Right atrium auricular region (tissue), 2 donors: ENCODE measurements around the gene CYP8B1. TPM values are rescaled to one million over a fixed set of nuclear protein-coding genes. Genes with fewer than 3 reads are reported as not detected.

Experiments used
- DNase-seq: peaks from one replicate; pipeline ENCODE4 v3.0.0-alpha.2; 2019; ENCODE audit warnings: low spot score
- H3K27ac ChIP-seq, 2 donors: fragments of 200-600 bp; sonication (generic); 1 replicate in 1 of 2; 2 replicates in 1 of 2; pipeline ENCODE4 v1.5.1; 2016 to 2019
- H3K27me3 ChIP-seq, 2 donors: fragments of 200-600 bp; sonication (generic); one replicate each; pipeline versions ENCODE4 v1.5.1 to v1.6.0; 2017 to 2019
- H3K36me3 ChIP-seq: fragments of 200-600 bp; sonication (generic); one replicate; pipeline ENCODE4 v1.5.1; 2016
- H3K4me1 ChIP-seq, 2 donors: fragments of 200-600 bp; sonication (generic); one replicate each; pipeline versions ENCODE4 v1.5.1 to v1.6.0; 2017 to 2019
- H3K4me3 ChIP-seq, 2 donors: fragments of 200-600 bp; sonication (generic); 1 replicate in 1 of 2; 2 replicates in 1 of 2; pipeline ENCODE4 v1.5.1; 2017 to 2019; ENCODE audit warnings: mild to moderate bottlenecking in 1 of 2, moderate library complexity in 1 of 2
- H3K9me3 ChIP-seq, 2 donors: fragments of 200-600 bp; sonication (generic); one replicate each; pipeline ENCODE4 v1.5.1; 2019
- total RNA-seq, 2 donors: library from RNA; depleted of rRNA; stranded (reverse); fragments of >200 nt; gene quantifications; one replicate each; pipeline ENCODE4 v1.1.0, GENCODE V29; 2016
- TF ChIP-seq, protein P1 (sequence below), 2 donors: fragments of 200-600 bp; sonication (generic); IDR thresholded peaks; one replicate each; pipeline ENCODE4 v1.5.1; 2019; ENCODE audit warnings: antibody characterized with exemption in 2 of 2

The CYP8B1 gene
- total RNA-seq, 2 donors from 2014 or later, result not detected

DNA sequence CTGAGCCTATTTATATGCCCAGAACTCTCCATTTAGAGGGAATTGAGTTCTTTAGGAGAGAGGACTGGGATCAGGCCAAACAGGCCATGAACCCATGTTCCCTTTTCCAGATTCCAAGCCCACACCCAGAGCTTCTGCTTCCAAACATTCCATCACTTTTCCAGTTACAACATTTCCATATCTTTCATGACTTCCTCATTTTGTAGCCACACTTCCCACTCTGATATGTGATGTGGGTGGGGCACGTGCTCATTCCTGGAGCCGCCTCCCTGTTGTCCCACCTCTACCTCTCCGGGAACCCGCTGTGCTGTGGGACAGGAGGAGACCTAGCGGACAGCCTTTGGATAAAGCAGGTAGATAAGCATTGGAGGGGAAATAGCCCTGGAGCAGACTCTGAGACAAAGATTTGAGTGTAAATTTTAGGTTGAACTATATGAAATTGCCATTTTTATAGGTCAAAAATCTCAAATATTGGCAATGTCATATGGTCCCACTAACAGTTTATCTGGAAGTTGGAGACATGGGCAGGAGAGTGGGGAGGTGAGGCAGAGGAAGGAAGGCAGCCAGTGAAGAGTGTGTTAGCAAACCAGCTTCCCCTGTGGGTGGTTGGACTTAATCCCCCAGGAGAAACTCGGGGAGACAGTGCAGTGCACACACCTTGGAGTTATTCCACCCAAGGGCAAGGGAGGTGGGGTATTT, 31.8 kb downstream of the CYP8B1 start:
- TF ChIP-seq, protein P1, sequence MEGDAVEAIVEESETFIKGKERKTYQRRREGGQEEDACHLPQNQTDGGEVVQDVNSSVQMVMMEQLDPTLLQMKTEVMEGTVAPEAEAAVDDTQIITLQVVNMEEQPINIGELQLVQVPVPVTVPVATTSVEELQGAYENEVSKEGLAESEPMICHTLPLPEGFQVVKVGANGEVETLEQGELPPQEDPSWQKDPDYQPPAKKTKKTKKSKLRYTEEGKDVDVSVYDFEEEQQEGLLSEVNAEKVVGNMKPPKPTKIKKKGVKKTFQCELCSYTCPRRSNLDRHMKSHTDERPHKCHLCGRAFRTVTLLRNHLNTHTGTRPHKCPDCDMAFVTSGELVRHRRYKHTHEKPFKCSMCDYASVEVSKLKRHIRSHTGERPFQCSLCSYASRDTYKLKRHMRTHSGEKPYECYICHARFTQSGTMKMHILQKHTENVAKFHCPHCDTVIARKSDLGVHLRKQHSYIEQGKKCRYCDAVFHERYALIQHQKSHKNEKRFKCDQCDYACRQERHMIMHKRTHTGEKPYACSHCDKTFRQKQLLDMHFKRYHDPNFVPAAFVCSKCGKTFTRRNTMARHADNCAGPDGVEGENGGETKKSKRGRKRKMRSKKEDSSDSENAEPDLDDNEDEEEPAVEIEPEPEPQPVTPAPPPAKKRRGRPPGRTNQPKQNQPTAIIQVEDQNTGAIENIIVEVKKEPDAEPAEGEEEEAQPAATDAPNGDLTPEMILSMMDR (IDR thresholded peaks at IDR 0.05), result no peak
- H3K9me3 ChIP-seq, result no peaks in the 10 kb centered on the region
- H3K27ac ChIP-seq, result peak overlapping the region; percentile 54 to 81
- no peak overlapping the region for H3K4me3 ChIP-seq
- H3K27me3 ChIP-seq, result no peaks in the 10 kb centered on the region
- DNase-seq, result peak; percentile 71
- peaks cover 0 to 62% of the 10 kb centered on the region in 2 donors for H3K4me1 ChIP-seq
- no peaks in the 10 kb centered on the region for H3K36me3 ChIP-seq

DNA sequence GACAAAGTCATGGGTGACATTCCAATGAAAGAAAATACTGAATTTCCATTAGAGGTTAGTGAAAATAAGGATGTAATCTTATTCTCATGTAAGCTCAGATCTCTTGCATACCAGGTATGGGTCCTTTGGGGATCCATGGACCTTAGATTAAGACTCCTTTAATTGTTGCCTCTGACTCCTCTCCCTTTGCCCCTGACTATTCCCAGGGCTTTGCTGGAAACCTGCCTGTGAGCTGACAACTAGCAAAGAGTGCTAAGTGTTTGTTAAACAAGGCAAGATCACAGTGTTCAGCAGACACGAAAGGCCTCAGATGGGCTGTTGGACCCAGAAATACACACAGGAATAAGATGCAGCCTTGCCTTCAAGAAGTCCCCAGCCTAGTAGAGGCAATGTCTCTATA, 34.3 kb downstream of the CYP8B1 start:
- no peaks in the 10 kb centered on the region for H3K36me3 ChIP-seq

DNA sequence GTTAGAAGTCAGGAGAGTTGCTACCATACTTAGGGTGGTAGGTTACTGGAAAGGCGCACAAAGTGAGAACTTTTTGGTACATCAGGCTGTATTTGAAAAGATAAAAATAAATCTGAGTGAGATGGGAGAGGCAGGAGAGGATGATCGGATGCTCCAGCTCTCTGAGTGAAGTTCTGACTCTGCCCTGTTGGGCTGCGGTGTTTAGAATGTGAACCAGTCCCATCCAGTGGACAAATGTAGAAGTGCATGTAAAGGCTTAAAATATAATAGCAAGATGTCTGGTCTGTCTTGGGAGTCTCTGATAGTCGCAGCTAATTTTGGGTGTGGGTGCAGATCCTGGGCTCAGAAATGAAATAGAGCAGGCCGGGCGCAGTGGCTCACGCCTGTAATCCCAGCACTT, 36.1 kb downstream of the CYP8B1 start:
- Histone ChIP-seq H3K4me3 (no peak overlapping the region), H3K36me3 (no peaks in the 10 kb centered on the region), H3K27ac (no peak overlapping the region), H3K4me1 (peaks cover 0 to 38% of the 10 kb centered on the region in 2 donors), H3K9me3 (no peaks in the 10 kb centered on the region), H3K27me3 (no peaks in the 10 kb centered on the region)
- TF ChIP-seq, protein P1 (IDR thresholded peaks at IDR 0.05), result peak; percentile 79 to 80
- no peak for DNase-seq

More for the DNA sequence above, 34.3 kb downstream of the CYP8B1 start:
- H3K4me3 ChIP-seq, result no peak overlapping the region
- H3K9me3 ChIP-seq, result no peaks in the 10 kb centered on the region
- H3K4me1 ChIP-seq, result peaks cover 0 to 47% of the 10 kb centered on the region in 2 donors
- no peak for DNase-seq
- H3K27ac ChIP-seq, result peak overlapping the region; percentile 32 to 54
- TF ChIP-seq, protein P1 (IDR thresholded peaks at IDR 0.05), result no peak
- H3K27me3 ChIP-seq, result no peaks in the 10 kb centered on the region

- TF ChIP-seq, protein P1 (IDR thresholded peaks at IDR 0.05), result no peak
- Histone ChIP-seq H3K9me3 (no peaks in the 10 kb centered on the region), H3K27ac (no peak overlapping the region), H3K27me3 (no peaks in the 10 kb centered on the region), H3K4me3 (no peak overlapping the region), H3K4me1 (peaks cover 0 to 28% of the 10 kb centered on the region in 2 donors), H3K36me3 (no peaks in the 10 kb centered on the region)
- no peak for DNase-seq
These were observed 37.1 kb downstream of the CYP8B1 start for GRCh38 chr3:42838571-42838970.

DNA sequence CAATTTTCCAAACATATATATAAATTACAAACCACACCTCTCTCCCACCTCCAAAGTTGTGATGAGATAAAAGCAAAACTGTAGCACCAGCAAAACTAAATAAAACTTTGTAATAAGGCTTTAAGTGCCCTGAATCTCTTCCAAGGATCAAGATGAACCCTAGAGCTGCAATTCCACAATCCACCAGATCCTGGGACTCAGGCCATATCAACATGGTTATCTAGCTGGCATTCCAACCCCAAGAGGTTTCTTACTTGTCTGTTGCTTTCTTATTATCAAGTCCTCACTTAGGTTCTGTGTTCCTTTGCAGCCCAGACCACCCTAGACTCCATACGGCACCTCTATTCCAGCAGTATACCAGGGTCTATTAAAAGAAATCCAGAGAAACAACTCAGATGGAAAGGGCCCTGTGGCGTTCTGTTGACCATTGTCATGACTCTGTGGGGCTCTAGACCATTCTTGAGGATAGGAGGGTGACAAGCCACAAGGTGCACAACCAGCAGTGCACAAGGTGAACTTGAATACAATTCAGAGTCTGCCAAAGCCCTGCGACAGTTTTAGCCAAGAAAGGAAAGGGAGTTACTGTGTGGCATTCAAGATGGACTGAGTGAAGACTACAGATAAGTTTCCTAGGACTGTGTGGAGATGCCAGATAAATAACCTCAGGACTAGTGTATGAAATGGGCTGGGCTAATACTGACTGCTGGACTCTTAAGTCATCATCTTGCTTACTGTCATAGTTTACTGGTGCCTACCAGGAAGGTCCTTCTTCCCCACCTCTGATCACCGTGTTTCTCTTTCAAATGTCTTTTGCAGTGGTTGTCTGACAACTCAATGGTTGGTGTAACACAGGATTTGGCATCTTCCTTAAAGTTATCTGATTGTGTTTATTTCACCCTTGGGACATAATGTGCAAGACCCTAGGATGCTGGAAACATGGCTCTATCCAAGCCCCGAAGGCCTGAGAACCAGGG, 39.2 kb downstream of the CYP8B1 start:
- Histone ChIP-seq H3K27me3 (no peaks in the 10 kb centered on the region), H3K9me3 (no peaks in the 10 kb centered on the region), H3K27ac (no peak overlapping the region), H3K36me3 (no peaks in the 10 kb centered on the region), H3K4me3 (no peak overlapping the region), H3K4me1 (peaks cover 0 to 9% of the 10 kb centered on the region in 2 donors)
- TF ChIP-seq, protein P1 (IDR thresholded peaks at IDR 0.05), result no peak
- DNase-seq, result no peak
